HEK293 (cell line): ENCODE data around the gene CNEP1R1.

Experiments used
- CTCF ChIP-seq: fragments of 450-650 bp; formaldehyde crosslinking; IDR thresholded peaks from 2 replicates; pipeline ENCODE4 v1.5.1; 2016; ENCODE audit warnings: missing biosample characterization, missing genetic modification characterization
- REST ChIP-seq: fragments of 450-650 bp; formaldehyde crosslinking; IDR thresholded peaks from 2 replicates; pipeline ENCODE4 v1.5.1; 2016; ENCODE audit warnings: missing biosample characterization, missing genetic modification characterization
- ZBTB1 ChIP-seq: fragments of 450-650 bp; formaldehyde crosslinking; IDR thresholded peaks from 2 replicates; pipeline ENCODE4 v1.5.1; 2016; ENCODE audit warnings: missing biosample characterization, missing genetic modification characterization
- ZBTB10 ChIP-seq: fragments of 450-650 bp; formaldehyde crosslinking; IDR thresholded peaks from 2 replicates; pipeline ENCODE4 v1.5.1; 2016; ENCODE audit warnings: missing biosample characterization, missing genetic modification characterization
- ZEB2 ChIP-seq: fragments of 450-650 bp; formaldehyde crosslinking; IDR thresholded peaks from 2 replicates; pipeline ENCODE4 v1.5.1; 2016; ENCODE audit warnings: missing biosample characterization, missing genetic modification characterization
- ZNF140 ChIP-seq: fragments of 450-650 bp; formaldehyde crosslinking; IDR thresholded peaks from 2 replicates; pipeline ENCODE4 v1.5.1; 2016; ENCODE audit warnings: missing biosample characterization, missing genetic modification characterization
- ZNF148 ChIP-seq: fragments of 450-650 bp; formaldehyde crosslinking; IDR thresholded peaks from 2 replicates; pipeline ENCODE4 v1.5.0; 2017; ENCODE audit warnings: missing biosample characterization, missing genetic modification characterization, borderline replicate concordance
- ZNF24 ChIP-seq: fragments of 450-650 bp; formaldehyde crosslinking; IDR thresholded peaks from 2 replicates; pipeline ENCODE4 v1.5.1; 2016; ENCODE audit warnings: missing biosample characterization, missing genetic modification characterization
- ZNF398 ChIP-seq: fragments of 450-650 bp; formaldehyde crosslinking; IDR thresholded peaks from 2 replicates; pipeline ENCODE4 v1.5.1; 2017; ENCODE audit warnings: missing biosample characterization, missing genetic modification characterization
- ZNF423 ChIP-seq: fragments of 450-650 bp; formaldehyde crosslinking; IDR thresholded peaks from 2 replicates; pipeline ENCODE4 v1.5.1; 2016; ENCODE audit warnings: missing biosample characterization, missing genetic modification characterization
- ZNF558 ChIP-seq: fragments of 450-650 bp; formaldehyde crosslinking; IDR thresholded peaks from 2 replicates; pipeline ENCODE4 v1.5.1; 2016; ENCODE audit warnings: missing biosample characterization, missing genetic modification characterization
- ZNF596 ChIP-seq: fragments of 450-650 bp; IDR thresholded peaks from 2 replicates; pipeline ENCODE4 v1.5.0; 2018; ENCODE audit warnings: missing biosample characterization, mild to moderate bottlenecking, missing genetic modification characterization, moderate library complexity
- ZNF624 ChIP-seq: fragments of 450-650 bp; formaldehyde crosslinking; IDR thresholded peaks from 2 replicates; pipeline ENCODE4 v1.5.1; 2017; ENCODE audit warnings: missing biosample characterization, missing genetic modification characterization
- ZSCAN18 ChIP-seq: fragments of 450-650 bp; formaldehyde crosslinking; IDR thresholded peaks from 2 replicates; pipeline ENCODE4 v1.5.1; 2016; ENCODE audit warnings: missing biosample characterization, missing genetic modification characterization

- TF ChIP-seq ZNF558 (tag by site-specific recombination) (no peak), CTCF (tag by site-specific recombination) (no peak), ZNF423 (tag by site-specific recombination) (no peak), REST (tag by site-specific recombination) (no peak), ZNF140 (no peak), ZBTB1 (no peak), ZBTB10 (no peak), ZEB2 (no peak), ZNF148 (no peak), ZNF596 (tag by site-specific recombination) (no peak), ZNF624 (tag by site-specific recombination) (no peak), ZNF398 (tag by site-specific recombination) (no peak), ZNF24 (tag by site-specific recombination) (no peak), ZSCAN18 (no peak)
Observed at GRCh38 chr16:49994006-49994405, 31.0 kb upstream of the CNEP1R1 start.
